NCI-H82 treated with DMSO at 0.1 percent for 48 hours (cell line): ENCODE measurements around the gene LHFPL3.

Source experiments
- DNase-seq: peaks from one replicate; lab custom pipeline; 2025; ENCODE audit not compliant: unreplicated experiment; lab: John Stamatoyannopoulos, UW

Gene LHFPL3

DNA sequence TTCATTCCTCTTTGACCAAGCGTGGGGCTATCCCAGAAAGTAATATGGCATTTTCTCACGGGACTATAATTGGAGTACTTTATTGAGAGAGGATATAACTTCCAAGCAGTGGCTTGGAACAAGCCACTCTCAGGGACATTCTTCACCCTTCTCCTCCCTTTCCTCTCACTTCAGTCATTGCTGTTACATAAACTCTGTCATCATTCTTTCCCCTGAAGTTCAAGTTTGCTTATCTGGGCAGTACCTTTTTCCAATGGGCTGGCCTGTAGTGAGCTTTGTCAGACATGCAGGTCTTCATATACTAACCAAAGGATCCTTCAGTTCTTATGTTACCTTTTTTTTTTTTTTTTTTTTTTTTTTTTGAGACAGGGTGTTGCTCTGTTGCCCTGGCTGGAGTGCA lies 626.9 kb downstream of the LHFPL3 start:
- DNase-seq: no peak
